HepG2 (cell line): ENCODE data around the gene WNT7B. TPM values are rescaled to one million over a fixed set of nuclear protein-coding genes. Genes with fewer than 3 reads are reported as not detected.

Source experiments
- ATAC-seq: fragments of 200-7000 bp; cut with Tn5 transposase; 3 replicates; pipeline ENCODE4 v1.9.1; 2020; ENCODE audit warnings: mild to moderate bottlenecking, moderate library complexity
- BruUV-seq: library from RNA; stranded (reverse); fragments of 400-500 nt; replicated peaks from 2 replicates; lab custom pipeline; 2021; lab: Mats Ljungman, UMichigan
- CTCF ChIA-PET: fragments of 300-600 bp; formaldehyde crosslinking; extraction: SDS; loops from one replicate; lab custom pipeline; 2021; ENCODE audit warnings: low total read pairs, inconsistent platforms, low intra/inter-chr PET ratio; lab: Yijun Ruan, JAX
- POLR2A ChIA-PET: fragments of 350-600 bp; sonication (Branson Sonifier 250); formaldehyde crosslinking; loops from one replicate; lab custom pipeline; 2020; ENCODE audit warnings: antibody characterized with exemption, inconsistent platforms; lab: Yijun Ruan, JAX
- DNase-seq: peaks from one replicate; pipeline ENCODE4 v3.0.0-alpha.2; 2015; ENCODE audit warnings: low spot score
- FAIRE-seq: peaks from 3 replicates; lab custom pipeline; 2011; peaks lifted over from hg19 to GRCh38; lab: Jason Lieb, UNC
- H2AFZ ChIP-seq: one replicate; pipeline ENCODE4 v1.6.1; 2011; ENCODE audit warnings: low read length, inconsistent platforms
- H3K27ac ChIP-seq: fragments of 300-600 bp; 3 replicates; pipeline ENCODE4 v1.8.0; 2011; ENCODE audit warnings: mixed run types, mild to moderate bottlenecking, mixed read lengths, low read length, inconsistent platforms; ENCODE audit not compliant: insufficient read depth; ENCODE audit errors: extremely low read length
- H3K27me3 ChIP-seq, 2 experiments: fragments of 200-600 bp in 1 of 2; 2 replicates in 1 of 2; 3 replicates in 1 of 2; pipeline versions ENCODE4 v1.6.0 to v1.8.0; 2011; ENCODE audit warnings: low read length in 2 of 2, mild to moderate bottlenecking in 2 of 2, moderate library complexity in 2 of 2, inconsistent platforms in 1 of 2; ENCODE audit not compliant: insufficient read depth in 2 of 2, control insufficient read depth in 1 of 2
- H3K36me3 ChIP-seq, 2 experiments: fragments of 200-600 bp in 1 of 2; replicated peaks in 1 of 2; 2 replicates in 1 of 2; 3 replicates in 1 of 2; pipeline versions ENCODE4 v1.5.1 to v1.8.0; 2011; ENCODE audit warnings: low read length in 2 of 2, inconsistent platforms in 1 of 2; ENCODE audit not compliant: insufficient read depth in 2 of 2, control insufficient read depth in 1 of 2
- H3K4me1 ChIP-seq: 2 replicates; pipeline ENCODE4 v1.5.1; 2012; ENCODE audit warnings: low read length, inconsistent platforms; ENCODE audit not compliant: insufficient read depth
- H3K4me2 ChIP-seq: 2 replicates; pipeline ENCODE4 v1.6.0; 2011; ENCODE audit warnings: low read depth, low read length, inconsistent platforms
- H3K4me3 ChIP-seq, 3 experiments: fragments of 200-600 bp in 1 of 3; sonication (generic), shearing (Covaris generic) in 1 of 3; replicated peaks in 1 of 3; 2 replicates each; pipeline ENCODE4 v1.5.1; 2011 to 2016; ENCODE audit warnings: low read length in 3 of 3, inconsistent platforms in 2 of 3, low read depth in 2 of 3, mild to moderate bottlenecking in 2 of 3, control low read depth in 1 of 3, mixed read lengths in 1 of 3; ENCODE audit not compliant: insufficient read depth in 1 of 3
- H3K79me2 ChIP-seq: one replicate; pipeline ENCODE4 v1.6.1; 2011; ENCODE audit warnings: low read length, inconsistent platforms; ENCODE audit not compliant: insufficient read depth
- H3K9ac ChIP-seq: 2 replicates; pipeline ENCODE4 v1.6.0; 2011; ENCODE audit warnings: mild to moderate bottlenecking, low read depth, low read length, inconsistent platforms; ENCODE audit not compliant: insufficient read depth
- H3K9me3 ChIP-seq: 2 replicates; pipeline ENCODE4 v1.5.1; 2012; ENCODE audit warnings: mild to moderate bottlenecking, low read length
- H4K20me1 ChIP-seq: 2 replicates; pipeline ENCODE4 v1.6.0; 2011; ENCODE audit warnings: inconsistent platforms, mild to moderate bottlenecking, low read length, moderate library complexity; ENCODE audit not compliant: insufficient read depth
- BCL6 ChIP-seq: IDR thresholded peaks from 2 replicates; pipeline ENCODE4 v1.6.1; 2016; ENCODE audit warnings: missing genetic modification reagents, missing compliant biosample characterization
- EZH2 ChIP-seq: conservative IDR thresholded peaks from 2 replicates; pipeline ENCODE4 v1.6.1; 2012; ENCODE audit warnings: mild to moderate bottlenecking, low read depth, low read length, moderate library complexity
- GMEB1 ChIP-seq: sonication (generic); formaldehyde crosslinking; IDR thresholded peaks from 2 replicates; pipeline ENCODE4 v1.5.1; 2020; ENCODE audit warnings: missing genetic modification reagents, mild to moderate bottlenecking, borderline replicate concordance
- HDAC6 ChIP-seq: fragments of 200-600 bp; sonication (generic); IDR thresholded peaks from 2 replicates; pipeline ENCODE4 v1.7.0; 2017; ENCODE audit warnings: mild to moderate bottlenecking, antibody characterized with exemption, low read length, low read depth
- MEIS1 ChIP-seq: sonication (generic); formaldehyde crosslinking; IDR thresholded peaks from 2 replicates; pipeline ENCODE4 v1.9.0; 2021; ENCODE audit warnings: mild to moderate bottlenecking, missing genetic modification reagents, moderate library complexity, borderline replicate concordance
- MTF1 ChIP-seq: sonication (generic); formaldehyde crosslinking; IDR thresholded peaks from 2 replicates; pipeline ENCODE4 v1.5.0; 2020; ENCODE audit warnings: missing genetic modification reagents
- MTF2 ChIP-seq: sonication (generic); formaldehyde crosslinking; IDR thresholded peaks from 2 replicates; pipeline ENCODE4 v1.5.0; 2020; ENCODE audit warnings: missing genetic modification reagents, borderline replicate concordance
- NR2C2 ChIP-seq: sonication (generic); formaldehyde crosslinking; IDR thresholded peaks from 2 replicates; pipeline ENCODE4 v1.4.0; 2020; ENCODE audit warnings: missing genetic modification reagents, mild to moderate bottlenecking, moderate library complexity, borderline replicate concordance
- RFXANK ChIP-seq: IDR thresholded peaks from 2 replicates; pipeline ENCODE4 v1.6.1; 2016
- ZBTB3 ChIP-seq: sonication (generic); formaldehyde crosslinking; IDR thresholded peaks from 2 replicates; pipeline ENCODE4 v1.4.0; 2020; ENCODE audit warnings: low read depth, mild to moderate bottlenecking, moderate library complexity, missing genetic modification reagents, borderline replicate concordance
- ZNF143 ChIP-seq: sonication (generic); formaldehyde crosslinking; IDR thresholded peaks from 2 replicates; pipeline ENCODE4 v1.4.0; 2020; ENCODE audit warnings: missing genetic modification reagents
- ZNF800 ChIP-seq: sonication (generic); formaldehyde crosslinking; IDR thresholded peaks from 2 replicates; pipeline ENCODE4 v1.4.0; 2020; ENCODE audit warnings: missing genetic modification reagents
- WGBS: methylation state at CpG from one replicate; pipeline ENCODE4 v1.1.6; 2017; ENCODE audit warnings: low lambda C conversion rate; 5-methylcytosine and 5-hydroxymethylcytosine counted together
- in situ Hi-C: cut with HindIII; loops from 2 replicates; pipeline ENCODE4 v1.10.0; 2017; ENCODE audit warnings: low pct_unique_long_range_greater_than_20kb; ENCODE audit not compliant: extremely low pct_ligation_motif_present
- intact Hi-C: fragments of 100-400 bp; cut with micrococcal nuclease; formaldehyde crosslinking; loops from one replicate; pipeline ENCODE4 v1.10.0; 2022; ENCODE audit not compliant: unreplicated experiment
- polyA plus RNA-seq, 8 experiments: library from polyadenylated mRNA; depleted of rRNA in 3 of 8; stranded (reverse) in 7 of 8; unstranded in 1 of 8; fragments of >200 nt; fragmentation: Illumina TruSeq in 4 of 8; extraction: Trizol in 4 of 8; gene quantifications; 2 replicates each; pipeline versions ENCODE4 v1.2.1 to v1.2.3, GENCODE V29; 2011 to 2016; ENCODE audit warnings: low read depth in 4 of 8, missing spikeins in 1 of 8, mixed read lengths in 1 of 8; ENCODE audit not compliant: insufficient read depth in 1 of 8
- total RNA-seq, 5 experiments: library from RNA; depleted of rRNA; stranded (reverse); fragments of >200 nt; fragmentation: Illumina TruSeq; extraction: Trizol; gene quantifications; 2 replicates each; pipeline ENCODE4 v1.2.3, GENCODE V29; 2016; ENCODE audit warnings: low read depth in 1 of 5

Gene WNT7B
- total and polyA plus RNA-seq, 2 of the 13 experiments (the other 11 are each of a cell fraction or from before 2014, with no cell fraction given) = 0.09 TPM; not detected in 1

GRCh38 chr22:45977551-45978274 lies 751 bp upstream of the WNT7B start (continued):
- TF ChIP-seq HDAC6 = no peak
- no peak for TF ChIP-seq ZNF143
- no peak for TF ChIP-seq MTF1
- 0 out of 2 replicates have a peak, but pooled peaks have one; percentile 5 for TF ChIP-seq MEIS1 (CRISPR knock-in tag)

DNA sequence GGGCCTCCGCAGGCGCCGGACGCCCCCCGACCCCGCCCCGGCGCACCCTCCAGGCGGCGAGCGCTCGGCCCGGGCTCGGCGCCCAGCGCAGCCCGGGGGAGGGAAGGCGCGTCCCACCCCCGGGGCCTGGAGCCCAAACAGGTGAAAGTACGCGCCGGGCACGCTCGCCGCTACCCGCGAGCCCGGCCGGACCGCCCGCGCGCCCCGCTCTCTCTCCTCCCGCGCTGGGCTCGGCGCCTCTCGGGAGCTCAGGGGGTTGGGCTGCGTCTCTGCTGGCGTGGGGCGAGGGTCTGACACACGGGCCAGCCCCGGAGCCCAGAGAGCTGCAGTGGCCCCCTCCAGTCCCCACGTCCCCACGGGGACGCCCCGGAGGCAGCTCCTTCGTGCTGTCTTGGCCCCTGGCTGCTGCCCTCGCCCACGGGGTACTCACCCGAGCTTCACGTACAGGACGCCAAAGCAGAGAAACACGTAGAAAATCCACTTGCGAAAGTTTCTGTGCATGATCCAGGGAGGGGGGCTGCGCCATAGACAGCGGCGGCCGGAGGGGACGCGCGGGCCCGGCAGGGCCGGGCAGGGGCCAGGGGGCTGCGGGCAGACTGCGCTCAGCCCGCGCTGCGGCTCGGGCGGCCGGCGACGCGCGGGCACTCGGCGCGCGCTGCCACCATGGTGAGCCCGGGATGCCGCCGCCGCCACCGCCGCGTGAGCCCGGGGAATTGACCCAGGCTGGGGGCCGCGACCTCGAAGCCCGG lies 534 bp downstream of the WNT7B start:
- no peak for ATAC-seq
- intact Hi-C loops = no loop called here
- in situ Hi-C loops = no loop called here
- no peaks in the 10 kb centered on the region for H3K79me2 ChIP-seq
- no peak overlapping the region for H3K27ac ChIP-seq
- TF ChIP-seq RFXANK (CRISPR knock-in tag) (no peak), NR2C2 (CRISPR knock-in tag) (no peak), ZNF800 (CRISPR knock-in tag) (peak; percentile 44; the same call in 1 of the 2 replicates), ZBTB3 (CRISPR knock-in tag) (no peak), BCL6 (CRISPR knock-in tag) (peak; percentile 24; the same call in 1 of the 2 replicates), EZH2 (peak; percentile 89), GMEB1 (no peak), MTF2 (CRISPR knock-in tag) (peak; percentile 67; the same call in 1 of the 2 replicates)
- no peak for FAIRE-seq
- WGBS = 6% methylated on average over 14 of the region's 94 CpGs
- H3K36me3 ChIP-seq = no peaks in the 10 kb centered on the region
- H3K27me3 ChIP-seq = peaks cover 23 to 54% of the 10 kb centered on the region in 2 experiments
- peak overlapping the region; percentile 66 for H3K4me2 ChIP-seq
- DNase-seq = no peak
- ChIA-PET POLR2A (interaction anchor here (0.7 kb wide), 1 partner anchor 11 kb away, joined by 3 read pairs; no protein-coding TSS in a partner anchor), CTCF (no interaction called here)
- H3K4me1 ChIP-seq = peaks cover 20% of the 10 kb centered on the region
- H3K4me3 ChIP-seq = peak overlapping the region in 1 of 3 experiments; percentile 48; a peak in 3 of 6 replicates
- no peak overlapping the region for H2AFZ ChIP-seq
- H3K9me3 ChIP-seq = no peaks in the 10 kb centered on the region
- H3K9ac ChIP-seq = no peak overlapping the region
- BruUV-seq = no TSS peak
- H4K20me1 ChIP-seq = peaks cover 11% of the 10 kb centered on the region
